ENCODE data around the gene IFNG. TPM values are rescaled to one million over a fixed set of nuclear protein-coding genes. Genes with fewer than 3 reads are reported as not detected.
"Not testable (repeated sequence)": the region's sequence is repeated elsewhere in the genome, so short reads cannot be mapped to it uniquely, and the experiment has no call there.

Gene IFNG
- total RNA-seq, 1 donor from 2014 or later, result not detected

GRCh38 chr12:68175557-68176061 is 16.1 kb upstream of the IFNG start:
- no peaks in the 10 kb centered on the region for H3K27me3 ChIP-seq
- no peaks in the 10 kb centered on the region for H3K4me1 ChIP-seq
- H3K27ac ChIP-seq, result no peak overlapping the region
- no peak overlapping the region for H3K4me3 ChIP-seq
- no peak for TF ChIP-seq CTCF (IDR thresholded peaks at IDR 0.05)
- H3K36me3 ChIP-seq, result no peaks in the 10 kb centered on the region
- no peaks in the 10 kb centered on the region for H3K9me3 ChIP-seq
- no peak for DNase-seq (ENCODE audit: low spot score in 2 of 2)
- intact Hi-C loops (cut with DNase I), result no loop called here

- H3K4me1 ChIP-seq; H3K27ac ChIP-seq; H3K9me3 ChIP-seq; H3K36me3 ChIP-seq; intact Hi-C loops (cut with DNase I); DNase-seq (ENCODE audit: low spot score in 2 of 2); H3K4me3 ChIP-seq; H3K27me3 ChIP-seq: not testable (repeated sequence)
Measured at GRCh38 chr12:68174761-68175160, 15.2 kb upstream of the IFNG start.

- H3K4me1 ChIP-seq, result no peaks in the 10 kb centered on the region
- no peaks in the 10 kb centered on the region for H3K36me3 ChIP-seq
- no peak overlapping the region for H3K27ac ChIP-seq
- H3K27me3 ChIP-seq, result no peaks in the 10 kb centered on the region
- intact Hi-C loops (cut with DNase I), result no loop called here
- no peak for TF ChIP-seq CTCF (IDR thresholded peaks at IDR 0.05)
- no peak for DNase-seq (ENCODE audit: low spot score in 2 of 2)
- no peaks in the 10 kb centered on the region for H3K9me3 ChIP-seq
- H3K4me3 ChIP-seq, result no peak overlapping the region
Measured at GRCh38 chr12:68173792-68174191, 14.3 kb upstream of the IFNG start.

GRCh38 chr12:68170726-68171125 is 11.2 kb upstream of the IFNG start:
- H3K4me3 ChIP-seq, result no peak overlapping the region
- no peaks in the 10 kb centered on the region for H3K4me1 ChIP-seq
- H3K9me3 ChIP-seq, result no peaks in the 10 kb centered on the region
- no peak for TF ChIP-seq CTCF (IDR thresholded peaks at IDR 0.05)
- no peak overlapping the region for H3K27ac ChIP-seq
- intact Hi-C loops (cut with DNase I), result no loop called here
- no peaks in the 10 kb centered on the region for H3K36me3 ChIP-seq
- no peak for DNase-seq (ENCODE audit: low spot score in 2 of 2)
- no peaks in the 10 kb centered on the region for H3K27me3 ChIP-seq

GRCh38 chr12:68169213-68169889 is 9.8 kb upstream of the IFNG start:
- no peak overlapping the region for H3K4me3 ChIP-seq
- no peaks in the 10 kb centered on the region for H3K27me3 ChIP-seq
- H3K9me3 ChIP-seq, result no peaks in the 10 kb centered on the region
- intact Hi-C loops (cut with DNase I), result no loop called here
- DNase-seq (ENCODE audit: low spot score in 2 of 2), result no peak
- TF ChIP-seq CTCF (IDR thresholded peaks at IDR 0.05), result no peak
- H3K27ac ChIP-seq, result no peak overlapping the region
- no peaks in the 10 kb centered on the region for H3K4me1 ChIP-seq
- no peaks in the 10 kb centered on the region for H3K36me3 ChIP-seq

- H3K9me3 ChIP-seq, result no peaks in the 10 kb centered on the region
- H3K4me1 ChIP-seq, result no peaks in the 10 kb centered on the region
- no peaks in the 10 kb centered on the region for H3K27me3 ChIP-seq
- no peak for TF ChIP-seq CTCF (IDR thresholded peaks at IDR 0.05)
- no peak overlapping the region for H3K4me3 ChIP-seq
- no peak for DNase-seq (ENCODE audit: low spot score in 2 of 2)
- no peak overlapping the region for H3K27ac ChIP-seq
- intact Hi-C loops (cut with DNase I), result no loop called here
- H3K36me3 ChIP-seq, result no peaks in the 10 kb centered on the region
Measured at GRCh38 chr12:68166317-68166831, 6.8 kb upstream of the IFNG start.
